ENCODE data around the gene EEF1A1. TPM values are rescaled to one million over a fixed set of nuclear protein-coding genes. Genes with fewer than 3 reads are reported as not detected.
"Not testable (repeated sequence)": the region's sequence is repeated elsewhere in the genome, so short reads cannot be mapped to it uniquely, and the experiment has no call there.

EEF1A1 gene
- total and polyA plus RNA-seq, 2 donors (not counting 1 experiment from before 2014, with no cell fraction given) = 15,755 to 21,405 TPM

GRCh38 chr6:73518982-73519881, 1.6 kb downstream of the EEF1A1 start:
- not testable (repeated sequence) for H3K9me3 ChIP-seq (ENCODE audit: control insufficient read depth, insufficient read depth, low read depth, low read length); H3K4me1 ChIP-seq (ENCODE audit: control insufficient read depth, extremely low read depth, insufficient read depth, low read length); H2AFZ ChIP-seq (ENCODE audit: low read length); H3K27me3 ChIP-seq (ENCODE audit: control insufficient read depth, insufficient read depth, low read length); H4K20me1 ChIP-seq (ENCODE audit: control insufficient read depth, extremely low read depth, insufficient read depth, low read length)
- Histone ChIP-seq H3K9ac (ENCODE audit: insufficient read depth, low read length) (peak overlapping the region; percentile 98), H3K36me3 (ENCODE audit: control insufficient read depth, insufficient read depth, low read length) (peaks cover 20% of the 10 kb centered on the region), H3K4me2 (ENCODE audit: extremely low read depth, insufficient read depth, low read length) (peak overlapping the region; percentile 96), H3K79me2 (ENCODE audit: control insufficient read depth, insufficient read depth, low read length) (peaks cover 41% of the 10 kb centered on the region), H3K27ac (ENCODE audit: insufficient read depth, low read length) (peak overlapping the region; percentile 97), H3K4me3 (replicated peaks in 1 of 4; ENCODE audit: control extremely low read depth in 1 of 4, insufficient read depth in 1 of 4, low read depth in 3 of 4, low read length in 4 of 4) (peak overlapping the region; percentile 78 to 100 (median 90))
- peak in 1 of 2 donors; percentile 36 for DNase-seq (ENCODE audit: low read depth in 2 of 2)

GRCh38 chr6:73518100-73518981, 2.5 kb downstream of the EEF1A1 start:
- H3K9me3 ChIP-seq (ENCODE audit: control insufficient read depth, insufficient read depth, low read depth, low read length); H3K27me3 ChIP-seq (ENCODE audit: control insufficient read depth, insufficient read depth, low read length); H2AFZ ChIP-seq (ENCODE audit: low read length); H4K20me1 ChIP-seq (ENCODE audit: control insufficient read depth, extremely low read depth, insufficient read depth, low read length); H3K4me1 ChIP-seq (ENCODE audit: control insufficient read depth, extremely low read depth, insufficient read depth, low read length): not testable (repeated sequence)
- Histone ChIP-seq H3K36me3 (ENCODE audit: control insufficient read depth, insufficient read depth, low read length) (peaks cover 20% of the 10 kb centered on the region), H3K4me3 (replicated peaks in 1 of 4; ENCODE audit: control extremely low read depth in 1 of 4, insufficient read depth in 1 of 4, low read depth in 3 of 4, low read length in 4 of 4) (peak overlapping the region; percentile 78 to 100 (median 90)), H3K9ac (ENCODE audit: insufficient read depth, low read length) (peak overlapping the region; percentile 60), H3K79me2 (ENCODE audit: control insufficient read depth, insufficient read depth, low read length) (peaks cover 41% of the 10 kb centered on the region), H3K4me2 (ENCODE audit: extremely low read depth, insufficient read depth, low read length) (peak overlapping the region; percentile 79), H3K27ac (ENCODE audit: insufficient read depth, low read length) (peak overlapping the region; percentile 97)
- peak in 1 of 2 donors; percentile 26 for DNase-seq (ENCODE audit: low read depth in 2 of 2)

- Histone ChIP-seq H3K27me3 (ENCODE audit: control insufficient read depth, insufficient read depth, low read length) (no peaks in the 10 kb centered on the region), H3K9me3 (ENCODE audit: control insufficient read depth, insufficient read depth, low read depth, low read length) (no peaks in the 10 kb centered on the region), H3K27ac (ENCODE audit: insufficient read depth, low read length) (peak overlapping the region; percentile 55), H3K79me2 (ENCODE audit: control insufficient read depth, insufficient read depth, low read length) (peaks cover 41% of the 10 kb centered on the region), H3K36me3 (ENCODE audit: control insufficient read depth, insufficient read depth, low read length) (peaks cover 20% of the 10 kb centered on the region), H2AFZ (ENCODE audit: low read length) (no peak overlapping the region), H3K4me2 (ENCODE audit: extremely low read depth, insufficient read depth, low read length) (peak overlapping the region; percentile 44), H3K4me3 (replicated peaks in 1 of 4; ENCODE audit: control extremely low read depth in 1 of 4, insufficient read depth in 1 of 4, low read depth in 3 of 4, low read length in 4 of 4) (peak overlapping the region; percentile 44 to 81 (median 58)), H3K4me1 (ENCODE audit: control insufficient read depth, extremely low read depth, insufficient read depth, low read length) (peaks cover 6% of the 10 kb centered on the region), H4K20me1 (ENCODE audit: control insufficient read depth, extremely low read depth, insufficient read depth, low read length) (peaks cover 6% of the 10 kb centered on the region), H3K9ac (ENCODE audit: insufficient read depth, low read length) (no peak overlapping the region)
- no peak for TF ChIP-seq EZH2 (IDR thresholded peaks at IDR 0.05; ENCODE audit: low read length, missing control alignments)
- no peak for TF ChIP-seq CTCF (conservative IDR thresholded peaks at IDR 0.05 in 1 of 2, IDR thresholded peaks at IDR 0.05 in 1 of 2; ENCODE audit: low read depth in 1 of 2, low read length in 2 of 2)
- peak in 1 of 2 donors; percentile 37 for DNase-seq (ENCODE audit: low read depth in 2 of 2)
These were observed 4.0 kb downstream of the EEF1A1 start for GRCh38 chr6:73516514-73517489.
